Activated CD8-positive, alpha-beta T cell treated with anti-CD3 and anti-CD28 coated beads for 36 hours (primary cell): ENCODE measurements around the gene AGA. TPM values are rescaled to one million over a fixed set of nuclear protein-coding genes. Genes with fewer than 3 reads are reported as not detected.

Experiments
- ATAC-seq: fragments of 200-7000 bp; cut with Tn5 transposase; one replicate; pipeline ENCODE4 v1.10.0; 2021; ENCODE audit warnings: mild to moderate bottlenecking, moderate library complexity
- CTCF ChIA-PET: fragments of 350-600 bp; sonication (Branson Sonifier 250); formaldehyde crosslinking; loops from one replicate; lab custom pipeline; 2021; ENCODE audit warnings: antibody characterized with exemption; lab: Charles Lee
- POLR2A ChIA-PET: fragments of 350-600 bp; sonication (Branson Sonifier 250); formaldehyde crosslinking; loops from one replicate; lab custom pipeline; 2021; ENCODE audit warnings: antibody characterized with exemption; lab: Charles Lee
- DNase-seq: peaks from one replicate; pipeline ENCODE4 v3.0.0-alpha.2; 2020
- H3K27ac Mint-ChIP-seq: one replicate; pipeline ENCODE4 v1.8.0; 2021; ENCODE audit warnings: mild to moderate bottlenecking, mixed read lengths
- H3K27me3 Mint-ChIP-seq: one replicate; pipeline ENCODE4 v1.8.0; 2021; ENCODE audit warnings: mixed read lengths
- H3K36me3 Mint-ChIP-seq: one replicate; pipeline ENCODE4 v1.8.0; 2021; ENCODE audit warnings: low read depth, mixed read lengths
- H3K4me1 Mint-ChIP-seq: one replicate; pipeline ENCODE4 v1.8.0; 2021; ENCODE audit warnings: low read depth, mixed read lengths
- H3K4me3 Mint-ChIP-seq: one replicate; pipeline ENCODE4 v1.8.0; 2021; ENCODE audit warnings: mild to moderate bottlenecking, moderate library complexity, mixed read lengths
- H3K9me3 Mint-ChIP-seq: one replicate; pipeline ENCODE4 v1.8.0; 2021; ENCODE audit warnings: mixed read lengths
- intact Hi-C: fragments of 100-400 bp; cut with micrococcal nuclease; formaldehyde crosslinking; loops from one replicate; pipeline ENCODE4 v1.10.0; 2022
- total RNA-seq, 2 experiments: library from RNA; stranded (reverse); gene quantifications; one replicate each; pipeline ENCODE4 v1.2.3, GENCODE V29; 2021
- TF ChIP-seq, protein P1 (sequence below): fragments of 200-600 bp; IDR thresholded peaks from one replicate; pipeline ENCODE4 v1.8.0; 2022; ENCODE audit warnings: antibody characterized with exemption, mild to moderate bottlenecking

The AGA gene
- 10 to 100 TPM; 19.7 to 21.8 TPM for total RNA-seq

DNA sequence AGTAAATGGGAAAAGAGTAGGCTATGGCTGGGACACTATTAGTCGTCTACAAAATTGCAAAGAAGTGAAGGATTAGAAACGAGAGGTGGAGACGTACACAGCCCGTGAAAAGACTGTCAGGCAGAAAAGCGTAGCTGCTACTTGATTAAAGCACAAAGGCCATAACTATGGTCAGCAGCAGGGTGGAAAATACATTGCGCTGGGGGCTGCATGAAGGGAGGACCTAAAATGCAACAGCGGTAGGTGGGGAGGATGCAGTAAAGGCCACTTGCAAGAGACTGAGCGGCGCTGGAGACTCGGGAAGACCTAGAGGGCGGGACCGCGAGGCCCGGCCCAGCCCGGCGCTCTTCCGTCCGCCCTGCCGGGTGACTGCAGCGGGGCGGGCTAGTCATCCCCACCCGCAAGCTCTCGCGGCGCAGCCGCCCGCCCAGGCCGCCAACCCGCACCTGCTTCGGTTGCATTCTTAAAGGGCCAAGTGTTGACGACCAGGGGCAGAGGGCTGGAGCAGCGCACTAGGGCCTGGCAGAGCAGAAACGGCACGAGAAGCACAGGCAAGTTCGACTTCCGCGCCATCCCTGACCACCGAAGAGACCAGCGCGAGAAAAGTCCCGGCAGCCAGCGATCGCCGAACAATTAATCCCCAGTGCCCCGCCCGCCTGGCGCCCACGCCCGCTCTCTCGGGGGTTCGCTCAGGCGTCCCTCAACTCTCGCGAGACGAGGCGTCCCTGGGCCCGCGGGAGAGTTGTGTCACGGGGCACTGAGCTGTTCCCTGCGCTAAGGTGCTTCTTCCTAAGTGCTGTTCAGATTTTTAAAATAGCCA is at the start of gene AGA:
TSS of gene AGA (minus strand) at position 635 of the 820 bp plus-strand sequence. CDS start at position 573, 62 bp downstream.
- H3K4me3 Mint-ChIP-seq = peak within 1 kb of the TSS; percentile 92
- ChIA-PET CTCF (interaction anchor here (1.0 to 1.8 kb wide), 3 partner anchors 9 to 192 kb away, joined by 4 to 9 read pairs (median 6); no protein-coding TSS in a partner anchor), POLR2A (interaction anchor here (0.6 to 2.7 kb wide), 17 partner anchors 9 to 165 kb away, joined by 3 to 17 read pairs (median 3); partner anchors contain the start of gene NEIL3)
- peaks cover 15% of the 10 kb centered on the region for H3K36me3 Mint-ChIP-seq
- peak; percentile 92 for ATAC-seq
- intact Hi-C loops = loop anchor here (2.0 kb wide), 1 partner anchor 133 kb away; the partner anchor contains the start of gene NEIL3
- H3K27me3 Mint-ChIP-seq = no peaks in the 10 kb centered on the region
- peak within 1 kb of the TSS; percentile 98 for H3K27ac Mint-ChIP-seq
- H3K4me1 Mint-ChIP-seq = peaks cover 31% of the 10 kb centered on the region
- DNase-seq = peak; percentile 98
- H3K9me3 Mint-ChIP-seq = no peaks in the 10 kb centered on the region
- TF ChIP-seq, protein P1, sequence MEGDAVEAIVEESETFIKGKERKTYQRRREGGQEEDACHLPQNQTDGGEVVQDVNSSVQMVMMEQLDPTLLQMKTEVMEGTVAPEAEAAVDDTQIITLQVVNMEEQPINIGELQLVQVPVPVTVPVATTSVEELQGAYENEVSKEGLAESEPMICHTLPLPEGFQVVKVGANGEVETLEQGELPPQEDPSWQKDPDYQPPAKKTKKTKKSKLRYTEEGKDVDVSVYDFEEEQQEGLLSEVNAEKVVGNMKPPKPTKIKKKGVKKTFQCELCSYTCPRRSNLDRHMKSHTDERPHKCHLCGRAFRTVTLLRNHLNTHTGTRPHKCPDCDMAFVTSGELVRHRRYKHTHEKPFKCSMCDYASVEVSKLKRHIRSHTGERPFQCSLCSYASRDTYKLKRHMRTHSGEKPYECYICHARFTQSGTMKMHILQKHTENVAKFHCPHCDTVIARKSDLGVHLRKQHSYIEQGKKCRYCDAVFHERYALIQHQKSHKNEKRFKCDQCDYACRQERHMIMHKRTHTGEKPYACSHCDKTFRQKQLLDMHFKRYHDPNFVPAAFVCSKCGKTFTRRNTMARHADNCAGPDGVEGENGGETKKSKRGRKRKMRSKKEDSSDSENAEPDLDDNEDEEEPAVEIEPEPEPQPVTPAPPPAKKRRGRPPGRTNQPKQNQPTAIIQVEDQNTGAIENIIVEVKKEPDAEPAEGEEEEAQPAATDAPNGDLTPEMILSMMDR = no peak

DNA sequence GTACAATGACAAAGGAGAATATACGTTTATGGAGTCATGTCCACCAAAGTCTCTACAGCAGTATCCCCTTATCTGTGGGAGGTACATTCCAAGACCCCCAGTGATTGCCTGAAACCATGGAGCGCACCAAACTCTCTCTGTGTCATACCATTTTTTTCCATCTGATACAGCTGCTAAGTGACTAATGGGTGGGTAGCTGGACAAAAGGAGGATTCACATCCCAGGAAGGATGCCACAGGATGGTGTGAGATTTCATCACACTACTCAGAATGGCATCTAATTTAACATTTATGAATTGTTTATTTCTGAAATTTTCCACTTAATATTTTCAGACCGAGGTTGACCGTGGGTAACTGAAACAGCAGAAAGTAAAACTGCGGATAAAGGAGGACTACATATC is 49.8 kb upstream of the AGA start:
- POLR2A ChIA-PET = no interaction called here
- DNase-seq (no peak), ATAC-seq (no peak)
- Mint-ChIP-seq H3K4me1 (peaks cover 9% of the 10 kb centered on the region), H3K9me3 (no peaks in the 10 kb centered on the region), H3K36me3 (peaks cover 2% of the 10 kb centered on the region), H3K4me3 (no peak overlapping the region), H3K27me3 (no peaks in the 10 kb centered on the region), H3K27ac (no peak overlapping the region)
- CTCF ChIA-PET = interaction anchor here (0.8 kb wide), 1 partner anchor 12 kb away, joined by 3 read pairs; no protein-coding TSS in a partner anchor
- intact Hi-C loops = no loop called here
- TF ChIP-seq, protein P1 = no peak

DNA sequence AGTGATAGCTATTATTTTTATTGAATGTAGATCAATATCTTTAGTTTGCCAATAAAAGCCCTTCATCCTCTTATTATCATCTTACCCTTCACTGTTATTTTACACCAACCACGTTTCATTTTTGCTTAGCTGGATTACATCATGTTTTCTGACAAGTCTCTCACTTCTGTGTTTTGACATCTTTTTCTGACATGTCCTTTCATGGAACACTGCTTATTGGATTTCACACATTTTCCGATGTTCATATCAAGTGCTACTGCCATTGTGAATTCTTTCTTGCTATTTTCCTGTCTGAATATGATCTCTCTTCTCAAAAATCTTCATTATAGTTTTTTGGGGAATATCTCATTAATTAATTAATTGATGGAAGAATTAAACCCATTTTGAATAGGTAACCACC is 48.5 kb upstream of the AGA start:
- DNase-seq (no peak), ATAC-seq (no peak)
- Mint-ChIP-seq H3K27ac (no peak overlapping the region), H3K9me3 (no peaks in the 10 kb centered on the region), H3K4me3 (no peak overlapping the region), H3K36me3 (peaks cover 2% of the 10 kb centered on the region), H3K27me3 (no peaks in the 10 kb centered on the region), H3K4me1 (peaks cover 9% of the 10 kb centered on the region)
- CTCF ChIA-PET = interaction anchor here (2.1 kb wide), 1 partner anchor 48 kb away, joined by 4 read pairs; no protein-coding TSS in a partner anchor
- POLR2A ChIA-PET = no interaction called here
- TF ChIP-seq, protein P1 = no peak
- intact Hi-C loops = no loop called here

DNA sequence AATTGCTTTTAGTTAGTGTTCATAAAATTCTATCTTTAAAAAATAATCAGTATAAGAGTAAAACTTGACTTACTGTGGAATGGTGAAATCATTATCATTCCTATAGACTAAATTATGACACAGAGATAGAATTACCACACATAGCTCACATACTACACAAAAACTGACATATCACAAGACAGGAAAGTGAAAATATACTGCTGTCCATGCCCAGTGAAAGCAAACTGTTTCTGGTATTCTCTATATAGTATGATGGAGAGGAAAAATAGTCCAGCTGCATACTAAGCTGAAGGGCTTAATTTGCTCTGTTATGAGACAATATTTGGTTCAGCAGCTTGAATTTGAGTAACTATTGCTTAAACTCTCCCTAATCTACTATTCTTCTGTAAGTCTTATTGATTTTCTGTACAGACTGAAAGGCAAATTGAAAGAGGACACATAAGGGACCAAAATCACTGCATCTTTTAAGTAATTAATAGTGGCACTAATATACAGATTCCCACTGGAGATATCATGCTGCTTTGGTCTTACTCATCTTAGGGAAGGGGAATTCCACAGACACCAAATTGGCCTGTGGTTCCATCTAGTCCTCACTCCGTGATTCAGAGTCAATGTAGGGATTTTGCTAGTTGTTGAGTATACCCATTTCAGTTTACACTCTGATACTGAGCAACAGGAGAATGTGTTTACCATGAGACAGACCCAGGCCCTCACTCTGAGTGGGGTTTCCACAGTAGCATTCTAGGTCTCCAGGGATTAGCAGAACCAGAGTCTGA is 47.4 kb upstream of the AGA start:
- H3K4me3 Mint-ChIP-seq = no peak overlapping the region
- H3K9me3 Mint-ChIP-seq = no peaks in the 10 kb centered on the region
- POLR2A ChIA-PET = no interaction called here
- peaks cover 9% of the 10 kb centered on the region for H3K4me1 Mint-ChIP-seq
- no peak for DNase-seq
- no peak overlapping the region for H3K27ac Mint-ChIP-seq
- ATAC-seq = no peak
- intact Hi-C loops = no loop called here
- H3K27me3 Mint-ChIP-seq = no peaks in the 10 kb centered on the region
- peaks cover 2% of the 10 kb centered on the region for H3K36me3 Mint-ChIP-seq
- CTCF ChIA-PET = interaction anchor here (1.0 to 2.1 kb wide), 2 partner anchors 14 to 46 kb away, joined by 3 to 4 read pairs; no protein-coding TSS in a partner anchor
- TF ChIP-seq, protein P1 = no peak
